Measurements from ENCODE around the gene SGIP1.

Gene SGIP1

DNA sequence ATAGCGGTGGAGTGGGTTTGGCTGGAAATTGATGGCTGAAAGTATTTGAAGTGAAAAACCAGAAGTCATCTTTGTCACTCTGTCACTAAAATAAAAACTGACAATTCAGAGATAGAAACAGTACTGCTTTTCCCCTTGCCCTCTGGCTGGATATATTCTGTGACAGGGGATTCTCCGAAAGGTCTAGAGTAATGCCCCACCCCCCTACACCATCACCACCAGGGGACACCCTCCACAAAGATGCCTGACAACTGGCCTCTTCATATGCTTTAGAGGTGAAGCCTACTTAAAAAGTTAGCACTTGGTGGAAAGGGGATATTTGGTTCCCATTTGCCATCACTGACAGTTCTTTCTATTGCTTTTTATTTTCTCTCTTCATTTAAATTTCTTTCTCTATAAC is 73.5 kb downstream of the SGIP1 start:
- DNase-seq (ENCODE audit: low spot score) = no peak

DNA sequence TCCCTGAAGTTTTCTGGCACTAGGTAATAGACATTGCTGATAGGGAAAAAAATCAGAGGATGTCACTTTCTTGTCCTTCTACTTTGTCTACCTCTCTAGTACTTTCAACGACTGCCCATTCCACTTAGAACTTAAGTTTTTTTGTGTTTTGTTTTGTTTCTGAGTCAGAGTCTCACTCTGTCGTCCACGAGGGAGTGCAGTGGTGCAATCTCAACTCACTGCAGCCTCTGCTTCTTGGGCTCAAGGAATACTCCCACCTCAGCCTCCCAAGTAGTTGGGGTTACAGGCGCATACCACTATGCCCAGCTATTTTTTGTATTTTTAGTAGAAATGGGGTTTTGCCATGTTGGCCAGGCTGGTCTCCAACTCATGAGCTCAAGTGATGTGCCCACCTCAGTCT is 79.2 kb downstream of the SGIP1 start:
- no peak for DNase-seq (ENCODE audit: low spot score)

DNA sequence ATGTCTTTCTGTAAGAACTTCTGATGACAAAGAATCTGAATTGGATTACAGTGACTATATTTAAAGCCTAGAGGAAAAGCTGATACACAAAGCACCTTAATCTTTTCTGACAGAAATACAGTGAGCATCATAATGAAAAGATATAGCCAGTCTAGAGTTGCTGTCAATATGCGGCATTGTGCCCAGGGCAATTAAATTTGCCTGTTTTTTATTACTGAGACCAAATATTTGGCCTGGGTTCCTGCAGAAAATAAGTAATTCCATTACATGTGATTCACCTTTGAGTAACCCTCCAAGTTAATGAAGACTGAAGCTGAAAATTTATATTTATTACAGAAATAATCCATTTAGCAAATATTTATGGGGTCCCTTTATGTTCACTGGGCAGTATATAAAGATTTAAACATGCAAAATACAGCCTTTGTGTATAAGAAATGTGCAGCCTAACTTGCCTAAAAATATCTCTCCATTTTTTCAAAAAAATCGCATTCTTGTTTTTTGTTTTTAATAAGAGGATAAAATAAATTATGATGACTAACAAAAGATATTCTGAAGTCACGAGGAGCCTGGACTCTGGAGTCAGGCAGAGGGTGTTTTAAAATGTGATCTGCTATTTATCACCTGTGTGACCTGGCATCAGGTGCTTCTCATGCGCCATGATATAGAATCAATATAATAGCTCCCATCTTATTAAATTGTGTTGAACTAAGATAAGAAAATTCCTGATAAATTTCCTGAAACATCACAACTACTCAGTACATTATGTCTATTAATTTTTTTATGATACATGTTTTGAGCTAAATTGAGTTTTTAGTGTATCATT is 83.6 kb downstream of the SGIP1 start:
- DNase-seq (ENCODE audit: low spot score) = no peak

DNA sequence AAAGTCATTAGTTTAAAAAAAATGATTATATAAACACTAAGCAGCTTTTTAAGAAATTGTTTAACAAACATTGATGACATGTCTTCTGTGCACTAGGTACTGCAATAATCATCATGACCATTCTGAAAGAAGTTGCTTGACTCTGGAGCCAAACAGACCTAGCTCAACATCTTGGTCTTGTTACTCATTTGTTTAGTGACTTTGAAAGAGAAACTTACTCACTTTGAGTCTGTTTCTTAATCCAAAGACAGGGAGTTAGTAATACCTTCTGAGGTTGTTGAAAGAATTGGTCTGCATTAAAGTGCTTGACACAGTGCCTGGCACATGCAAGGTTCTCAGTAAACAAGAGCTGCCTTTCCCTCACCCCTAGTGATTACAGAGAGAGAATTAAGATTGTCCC is 84.4 kb downstream of the SGIP1 start:
- DNase-seq (ENCODE audit: low spot score) = peak; percentile 23

DNA sequence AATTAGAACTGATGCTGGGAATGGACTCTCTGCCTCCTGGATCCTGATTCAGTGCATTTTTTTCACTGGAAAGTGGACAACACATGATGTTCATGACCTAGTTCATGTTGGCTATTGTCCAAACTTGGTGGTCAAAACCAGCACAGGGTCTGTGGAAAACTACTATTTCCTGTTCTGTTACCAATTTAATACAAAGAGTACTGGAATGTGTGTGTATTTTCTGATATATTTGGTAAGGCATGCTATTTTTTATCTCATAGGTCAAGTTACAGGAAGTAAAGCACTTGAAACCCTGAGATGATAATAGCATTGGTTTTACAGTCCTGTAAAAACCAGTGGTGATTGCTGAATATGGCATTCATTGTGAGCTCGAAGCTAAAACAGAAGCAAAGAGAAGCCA is 89.9 kb downstream of the SGIP1 start:
- no peak for DNase-seq (ENCODE audit: low spot score)

DNA sequence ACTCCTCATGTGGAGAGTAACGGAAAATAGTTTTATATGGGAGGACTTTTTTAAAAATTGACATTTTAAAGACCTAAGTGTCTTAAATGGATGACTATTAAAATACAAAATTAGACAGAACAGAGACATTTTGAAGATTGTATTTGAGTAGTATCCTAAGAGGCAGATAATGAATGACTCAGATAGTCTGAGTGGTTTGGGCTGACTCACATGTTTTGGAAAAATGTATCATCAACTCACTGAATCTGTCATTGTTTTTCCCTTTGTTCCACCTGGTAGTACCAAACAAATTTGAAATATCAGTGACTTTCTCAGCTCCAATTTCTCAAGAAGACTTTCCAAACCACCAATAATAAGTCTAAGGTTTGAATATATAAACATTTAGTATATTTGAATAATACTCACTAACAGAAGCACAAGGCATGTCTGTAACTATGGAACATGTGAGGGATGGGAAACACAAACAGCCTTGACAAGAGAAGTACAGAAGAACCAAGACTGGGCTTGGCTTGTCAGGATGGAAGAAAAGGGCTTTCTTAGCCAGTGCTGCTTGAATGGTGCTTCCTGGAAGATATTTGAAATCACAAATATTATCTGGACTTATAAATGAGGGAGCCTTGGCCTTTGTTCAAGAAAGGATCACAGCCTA is 90.6 kb downstream of the SGIP1 start:
- DNase-seq (ENCODE audit: low spot score) = peak; percentile 42

DNA sequence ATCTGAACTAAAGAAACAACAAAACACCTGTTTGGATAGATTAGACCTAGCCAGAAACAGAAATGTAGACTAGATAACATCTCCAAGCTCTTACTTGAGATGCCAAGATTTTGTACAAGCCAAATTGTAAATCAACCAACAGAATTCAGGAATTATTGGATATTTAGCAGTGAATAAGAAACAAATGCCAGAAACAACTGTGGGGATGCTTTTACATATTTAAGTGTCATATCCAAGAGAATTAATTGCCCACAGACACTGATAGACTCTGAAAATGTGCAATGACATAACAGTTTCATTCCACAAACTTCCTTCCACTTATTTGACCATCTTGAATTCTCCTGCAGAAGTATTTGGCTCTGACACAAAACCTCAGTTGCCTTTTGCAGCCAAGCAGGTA is 92.3 kb downstream of the SGIP1 start:
- no peak for DNase-seq (ENCODE audit: low spot score)

DNA sequence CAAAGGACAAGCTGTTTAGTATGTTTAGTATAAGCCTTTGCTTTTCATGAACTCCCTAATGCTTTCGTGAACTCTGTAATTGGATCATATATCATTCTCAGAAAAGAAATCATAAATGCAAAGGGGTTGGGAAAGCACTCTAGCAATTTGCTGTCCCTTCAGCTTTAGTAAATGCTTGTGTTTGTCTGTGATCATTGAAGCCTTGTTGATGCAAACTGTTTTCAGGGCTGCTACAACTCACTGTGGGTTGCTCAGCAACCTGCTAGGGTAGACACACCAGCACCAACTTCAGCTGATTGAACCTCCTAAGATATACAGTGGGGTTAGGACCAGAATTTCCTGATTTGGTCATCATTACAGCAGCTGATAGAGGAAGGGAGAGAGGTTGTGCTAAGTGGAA is 95.0 kb downstream of the SGIP1 start:
- DNase-seq (ENCODE audit: low spot score) = no peak

GRCh38 chr1:66633159-66633558 is 99.2 kb downstream of the SGIP1 start:
- no peak for DNase-seq (ENCODE audit: low spot score)

DNA sequence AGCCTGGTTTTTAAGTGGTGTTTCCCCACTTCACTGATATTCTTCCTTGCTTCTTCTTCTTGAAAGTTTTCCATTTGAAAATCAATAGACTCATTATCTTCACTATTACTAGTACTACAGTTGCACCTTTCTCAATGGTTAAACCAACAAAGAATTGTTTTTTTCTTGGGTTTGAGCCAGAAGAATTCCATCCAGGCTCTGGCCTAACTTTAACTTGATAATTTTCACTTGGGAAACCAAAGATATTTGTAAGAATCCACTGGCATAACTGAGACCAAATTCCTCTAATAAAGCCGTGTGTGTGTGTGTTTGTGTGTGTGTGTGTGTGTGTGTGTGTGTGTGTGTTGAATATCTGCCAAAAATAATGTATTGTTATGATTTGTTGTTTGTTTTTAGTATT is 103.2 kb downstream of the SGIP1 start:
- DNase-seq (ENCODE audit: low spot score) = no peak

- no peak for DNase-seq (ENCODE audit: low spot score)
Observed at GRCh38 chr1:66641891-66642473, 108.0 kb downstream of the SGIP1 start.

DNA sequence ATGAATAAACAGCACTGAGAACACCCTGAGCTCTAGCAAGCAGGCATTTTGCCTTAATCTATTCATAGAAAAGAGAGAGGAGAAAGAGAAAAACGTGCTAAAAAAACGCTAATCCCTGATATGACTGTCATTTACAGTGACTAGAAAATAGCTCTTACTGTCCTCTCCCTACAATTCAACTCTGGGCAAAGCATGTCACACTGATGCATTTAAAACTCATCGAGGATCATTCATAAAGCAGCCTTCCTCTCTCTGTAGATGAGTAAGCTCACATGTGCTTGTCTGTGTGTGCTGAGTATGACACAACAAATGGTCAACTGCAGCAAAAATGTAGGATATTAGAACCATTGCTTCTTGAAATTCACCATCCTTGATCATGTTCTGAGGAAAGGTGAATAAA is 109.0 kb downstream of the SGIP1 start:
- no peak for DNase-seq (ENCODE audit: low spot score)

GRCh38 chr1:66644331-66644730 is 110.4 kb downstream of the SGIP1 start:
- no peak for DNase-seq (ENCODE audit: low spot score)

GRCh38 chr1:66648901-66649595 is 115.1 kb downstream of the SGIP1 start:
- DNase-seq (ENCODE audit: low spot score) = no peak

DNA sequence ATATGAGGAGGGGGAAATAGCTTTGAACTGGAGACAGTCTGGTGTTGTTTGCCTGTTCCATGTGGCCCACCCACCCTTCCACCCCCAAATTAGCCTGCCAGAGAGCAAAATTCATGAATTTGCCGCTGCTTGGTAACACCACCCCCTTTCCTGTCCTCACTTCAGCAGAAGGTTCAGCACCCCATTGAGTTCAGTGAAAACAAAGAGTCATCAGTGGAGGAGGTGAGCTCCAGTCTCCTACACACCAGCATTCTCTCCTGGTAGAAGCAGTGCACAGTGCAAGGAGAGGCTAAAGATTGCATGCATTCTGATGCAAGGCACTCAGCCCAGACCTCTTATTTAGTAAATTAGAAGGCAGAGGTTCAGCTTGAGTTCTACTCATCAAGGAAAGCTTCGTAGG is 118.6 kb downstream of the SGIP1 start:
- no peak for DNase-seq (ENCODE audit: low spot score)

- DNase-seq (ENCODE audit: low spot score) = no peak
Observed at GRCh38 chr1:66654643-66655042, 120.7 kb downstream of the SGIP1 start.

GRCh38 chr1:66671455-66671854 is 137.5 kb downstream of the SGIP1 start:
- no peak for DNase-seq (ENCODE audit: low spot score)

GRCh38 chr1:66676613-66677298 is 142.8 kb downstream of the SGIP1 start:
- no peak for DNase-seq (ENCODE audit: low spot score)

DNA sequence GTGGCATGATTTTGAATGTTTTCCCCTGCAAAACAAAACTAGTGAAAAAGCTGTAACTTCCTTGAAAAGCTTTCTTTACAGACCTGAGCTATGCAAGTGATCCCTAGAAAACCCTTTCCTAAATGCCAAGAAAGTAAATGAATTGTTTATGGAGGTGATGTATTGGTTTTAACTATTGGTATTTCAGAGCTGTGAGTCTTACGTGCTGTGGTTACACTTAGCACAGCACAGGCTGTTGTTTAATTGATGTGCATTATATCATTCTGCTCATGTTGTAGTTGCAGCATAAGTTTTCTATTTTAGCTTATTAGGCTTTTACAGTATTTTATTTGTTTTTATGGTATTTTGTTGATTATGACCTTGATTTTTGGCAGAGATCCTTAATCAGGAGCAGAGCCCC is 144.2 kb downstream of the SGIP1 start:
- no peak for DNase-seq (ENCODE audit: low spot score)

DNA sequence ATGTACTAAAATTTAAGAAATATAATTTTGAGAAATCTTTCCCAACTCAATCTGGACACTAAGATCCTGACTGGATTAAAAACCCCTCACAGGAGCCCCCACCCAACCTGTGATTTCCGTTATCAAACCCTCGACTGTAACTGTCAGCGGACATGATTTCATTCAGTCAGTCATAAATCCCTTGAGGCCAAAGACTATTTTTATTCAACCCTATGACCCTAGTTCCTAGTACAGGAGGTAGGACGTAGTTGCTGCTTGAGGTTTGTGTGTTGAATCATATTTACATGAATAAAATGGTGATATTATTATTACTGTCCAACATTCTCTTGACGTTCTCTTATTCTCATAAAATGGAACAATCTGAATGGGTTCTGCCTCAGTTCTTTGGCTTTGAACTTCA is 145.2 kb downstream of the SGIP1 start:
- DNase-seq (ENCODE audit: low spot score) = no peak

- DNase-seq (ENCODE audit: low spot score) = no peak
Observed at GRCh38 chr1:66681686-66682085, 147.7 kb downstream of the SGIP1 start.

GRCh38 chr1:66682106-66682505 is 148.2 kb downstream of the SGIP1 start:
- DNase-seq (ENCODE audit: low spot score) = no peak

All from activated CD4-positive, alpha-beta T cell treated with anti-CD3 and anti-CD28 coated beads, Interleukin-2, Interleukin-4, amounts not matched to agents 100 ng/mL and 50 ng/mL, durations not matched to agents 16 hours and 8 hours (primary cell).